SU-DHL-6 (cell line): ENCODE data around the gene CNTRL.
A peak's percentile ranks its signal among the peaks of the same experiment; 100 is the strongest.

Experiments
- H2AFZ ChIP-seq: fragments of 200-600 bp; sonication (generic); 2 replicates; pipeline ENCODE4 v1.6.1; 2014; ENCODE audit warnings: low read depth, mild to moderate bottlenecking, moderate library complexity, mixed read lengths, antibody characterized with exemption, low read length; ENCODE audit not compliant: severe bottlenecking
- H3F3A ChIP-seq: fragments of 200-600 bp; shearing (Covaris generic); 2 replicates; pipeline ENCODE4 v1.6.0; 2016; ENCODE audit warnings: antibody characterized with exemption, mild to moderate bottlenecking; ENCODE audit not compliant: insufficient read depth
- H3K27ac ChIP-seq: fragments of 200-600 bp; sonication (generic); 2 replicates; pipeline ENCODE4 v1.5.1; 2016; ENCODE audit warnings: low read depth, mild to moderate bottlenecking, low read length, moderate library complexity, mixed read lengths
- H3K27me3 ChIP-seq: fragments of 200-600 bp; sonication (generic), shearing (Covaris generic); 2 replicates; pipeline ENCODE4 v1.6.0; 2014; ENCODE audit warnings: mild to moderate bottlenecking, low read length
- H3K36me3 ChIP-seq: fragments of 200-600 bp; sonication (generic); 2 replicates; pipeline ENCODE4 v1.6.1; 2014; ENCODE audit warnings: mild to moderate bottlenecking, low read length, mixed read lengths
- H3K4me2 ChIP-seq: fragments of 300-600, 200-600 bp; shearing (Covaris generic), sonication (generic); 2 replicates; pipeline ENCODE4 v1.6.0; 2014; ENCODE audit warnings: low read length, low read depth, mild to moderate bottlenecking; ENCODE audit not compliant: poor library complexity, severe bottlenecking
- H3K4me3 ChIP-seq: fragments of 200-600 bp; sonication (generic); 2 replicates; pipeline ENCODE4 v1.5.1; 2014; ENCODE audit warnings: antibody characterized with exemption, low read length, mild to moderate bottlenecking, mixed read lengths; ENCODE audit not compliant: insufficient read depth, poor library complexity, severe bottlenecking
- H3K79me2 ChIP-seq: fragments of 200-600 bp; sonication (generic); 2 replicates; pipeline ENCODE4 v1.6.1; 2014; ENCODE audit warnings: mild to moderate bottlenecking, low read length, moderate library complexity; ENCODE audit not compliant: insufficient read depth
- H3K9ac ChIP-seq: fragments of 200-600 bp; sonication (generic); 2 replicates; pipeline ENCODE4 v1.7.0; 2014; ENCODE audit warnings: mild to moderate bottlenecking, low read length
- H3K9me2 ChIP-seq: fragments of 200-600 bp; sonication (generic); replicated peaks from 2 replicates; pipeline ENCODE4 v1.6.1; 2014; ENCODE audit warnings: low read length; ENCODE audit not compliant: insufficient read depth
- H3K9me3 ChIP-seq: fragments of 200-600 bp; sonication (generic); 2 replicates; pipeline ENCODE4 v1.6.1; 2014; ENCODE audit warnings: low read length, mixed read lengths; ENCODE audit not compliant: insufficient read depth
- H4K20me1 ChIP-seq: fragments of 200-600 bp; sonication (generic); 2 replicates; pipeline ENCODE4 v1.6.1; 2014; ENCODE audit warnings: low read depth, mild to moderate bottlenecking, antibody characterized with exemption, low read length, moderate library complexity, mixed read lengths
- CTCF ChIP-seq: fragments of 200-600 bp; sonication (generic); IDR thresholded peaks from one replicate; pipeline ENCODE4 v1.5.1; 2017; ENCODE audit warnings: antibody characterized with exemption, mild to moderate bottlenecking, low read length, moderate library complexity; ENCODE audit not compliant: insufficient read depth, poor library complexity, severe bottlenecking
- EZH2phosphoT487 ChIP-seq: fragments of 200-600 bp; sonication (generic), shearing (Covaris generic); conservative IDR thresholded peaks from 2 replicates; pipeline ENCODE4 v1.6.1; 2018; ENCODE audit warnings: mild to moderate bottlenecking, antibody characterized with exemption, low read length, moderate library complexity, mixed read lengths

Gene CNTRL

DNA sequence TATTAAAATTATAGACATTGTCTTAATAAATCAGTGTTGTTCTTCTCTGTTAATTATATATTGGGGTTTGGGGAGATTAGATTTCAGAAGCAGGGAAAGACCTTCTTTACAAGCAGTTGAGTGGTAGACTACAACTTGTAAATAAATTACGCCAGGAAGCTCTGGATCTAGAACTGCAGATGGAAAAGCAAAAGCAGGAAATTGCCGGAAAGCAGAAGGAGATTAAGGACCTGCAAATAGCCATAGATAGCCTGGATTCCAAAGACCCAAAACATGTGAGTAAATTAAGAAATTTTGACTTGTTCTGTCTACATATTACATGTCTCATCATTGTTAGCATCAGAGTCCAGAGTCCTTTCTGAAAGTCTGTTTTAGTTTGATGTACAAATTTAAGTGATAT, 43.5 kb downstream of the CNTRL start:
- Histone ChIP-seq H3K4me2 (no peak overlapping the region), H3K79me2 (peaks cover 13% of the 10 kb centered on the region; the same call in 1 of the 2 replicates), H3K4me3 (no peak overlapping the region), H3K36me3 (peaks cover 48% of the 10 kb centered on the region), H2AFZ (no peak overlapping the region), H3F3A (peaks cover 58% of the 10 kb centered on the region), H3K27me3 (no peaks in the 10 kb centered on the region), H3K27ac (no peak overlapping the region; the same call in 1 of the 2 replicates), H3K9me3 (no peaks in the 10 kb centered on the region), H3K9me2 (no peaks in the 10 kb centered on the region), H4K20me1 (no peaks in the 10 kb centered on the region), H3K9ac (no peak overlapping the region)
- TF ChIP-seq CTCF (no peak), EZH2phosphoT487 (no peak)

DNA sequence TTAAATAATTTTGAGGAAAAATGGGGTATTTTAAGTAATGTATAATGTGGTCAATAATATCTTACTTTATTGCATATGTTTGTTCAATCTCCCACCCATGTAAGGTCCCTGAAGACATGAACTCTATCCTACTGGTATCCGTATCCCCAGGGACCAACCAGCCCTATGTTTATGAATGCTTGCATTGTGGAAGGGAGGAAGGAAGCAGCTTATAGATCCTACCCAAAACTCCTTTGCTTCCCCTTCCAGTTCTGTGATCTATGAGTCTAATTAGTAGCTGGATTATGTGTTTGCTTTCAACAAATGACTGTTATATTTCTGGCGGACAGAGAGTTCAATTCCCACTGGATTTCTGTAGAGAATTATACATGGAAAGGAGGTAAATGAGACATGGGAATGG, 45.6 kb downstream of the CNTRL start:
- H3K4me2 ChIP-seq, result peak overlapping the region; percentile 98
- H3K79me2 ChIP-seq, result peaks cover 26% of the 10 kb centered on the region; the same call in 1 of the 2 replicates
- no peaks in the 10 kb centered on the region for H3K27me3 ChIP-seq
- no peak overlapping the region for H3K4me3 ChIP-seq
- H3K27ac ChIP-seq, result peak overlapping the region; percentile 87
- H3K9me3 ChIP-seq, result no peaks in the 10 kb centered on the region
- TF ChIP-seq CTCF (no peak), EZH2phosphoT487 (no peak)
- peaks cover 43% of the 10 kb centered on the region for H3K36me3 ChIP-seq
- no peak overlapping the region for H2AFZ ChIP-seq
- no peak overlapping the region for H3K9ac ChIP-seq
- H4K20me1 ChIP-seq, result no peaks in the 10 kb centered on the region
- H3F3A ChIP-seq, result peaks cover 48% of the 10 kb centered on the region
- no peaks in the 10 kb centered on the region for H3K9me2 ChIP-seq

DNA sequence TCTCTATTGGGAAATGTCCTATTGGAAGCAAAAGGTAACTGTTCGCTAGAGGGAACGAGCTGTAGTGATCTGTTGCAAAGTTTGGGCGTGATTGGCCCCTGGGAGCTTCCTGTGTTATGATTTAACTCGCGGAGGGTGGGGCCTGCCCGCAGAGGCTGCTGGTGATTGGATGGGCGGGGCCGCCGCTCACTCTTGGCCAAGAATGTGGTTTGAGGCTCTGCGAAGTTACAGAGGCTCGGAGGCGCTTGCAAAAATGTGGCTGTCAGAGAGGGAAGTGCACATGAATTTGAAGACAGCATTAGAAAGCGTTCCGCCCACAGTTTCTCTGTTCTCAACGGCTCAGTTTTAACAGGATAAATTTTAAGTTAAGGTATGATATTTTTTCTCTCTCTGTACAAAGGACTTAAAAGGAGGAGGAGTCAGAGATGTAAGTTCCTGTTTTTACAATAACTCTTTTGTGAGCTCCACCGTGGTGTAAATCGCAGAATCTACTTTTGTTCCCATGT, 46.9 kb downstream of the CNTRL start:
- peak overlapping the region; percentile 64 for H3K4me3 ChIP-seq
- H3K27ac ChIP-seq, result peak overlapping the region; percentile 87
- no peaks in the 10 kb centered on the region for H4K20me1 ChIP-seq
- no peaks in the 10 kb centered on the region for H3K9me3 ChIP-seq
- peaks cover 46% of the 10 kb centered on the region for H3K36me3 ChIP-seq
- TF ChIP-seq EZH2phosphoT487 (no peak), CTCF (no peak)
- no peaks in the 10 kb centered on the region for H3K9me2 ChIP-seq
- peaks cover 35% of the 10 kb centered on the region; the same call in 1 of the 2 replicates for H3K79me2 ChIP-seq
- peak overlapping the region; percentile 98 for H3K4me2 ChIP-seq
- H3K27me3 ChIP-seq, result no peaks in the 10 kb centered on the region
- no peak overlapping the region for H2AFZ ChIP-seq
- H3K9ac ChIP-seq, result peak overlapping the region; percentile 59
- peaks cover 50% of the 10 kb centered on the region for H3F3A ChIP-seq
